Bronchial epithelial cell (primary cell): ENCODE data around the gene RAD51B. TPM values are rescaled to one million over a fixed set of nuclear protein-coding genes. Genes with fewer than 3 reads are reported as not detected.

Experiments
- DNase-seq: peaks from one replicate; pipeline ENCODE4 v3.0.0-alpha.2; 2010; ENCODE audit warnings: low read depth
- FAIRE-seq: peaks from 2 replicates; lab custom pipeline; 2011; peaks lifted over from hg19 to GRCh38; lab: Jason Lieb, UNC
- H3K27me3 ChIP-seq: 2 replicates; pipeline ENCODE4 v1.5.1; 2011; ENCODE audit warnings: low read length; ENCODE audit not compliant: control insufficient read depth, insufficient read depth
- H3K36me3 ChIP-seq: 2 replicates; pipeline ENCODE4 v1.5.1; 2011; ENCODE audit warnings: low read length; ENCODE audit not compliant: control insufficient read depth, insufficient read depth
- H3K4me3 ChIP-seq: 2 replicates; pipeline ENCODE4 v1.5.1; 2011; ENCODE audit warnings: mild to moderate bottlenecking, low read depth, low read length, control low read depth
- total RNA-seq: library from RNA; depleted of rRNA; stranded (reverse); fragments of >200 nt; gene quantifications from 2 replicates; pipeline ENCODE4 v1.2.1, GENCODE V29; 2014
- TF ChIP-seq, protein P1 (sequence below): IDR thresholded peaks from 2 replicates; pipeline ENCODE4 v1.5.1; 2011; ENCODE audit warnings: mild to moderate bottlenecking, moderate library complexity, low read length, control low read depth, inconsistent platforms; ENCODE audit not compliant: insufficient read depth, severe bottlenecking

RAD51B gene
- total RNA-seq, 1 donor from 2014 or later, result 12.1 TPM

DNA sequence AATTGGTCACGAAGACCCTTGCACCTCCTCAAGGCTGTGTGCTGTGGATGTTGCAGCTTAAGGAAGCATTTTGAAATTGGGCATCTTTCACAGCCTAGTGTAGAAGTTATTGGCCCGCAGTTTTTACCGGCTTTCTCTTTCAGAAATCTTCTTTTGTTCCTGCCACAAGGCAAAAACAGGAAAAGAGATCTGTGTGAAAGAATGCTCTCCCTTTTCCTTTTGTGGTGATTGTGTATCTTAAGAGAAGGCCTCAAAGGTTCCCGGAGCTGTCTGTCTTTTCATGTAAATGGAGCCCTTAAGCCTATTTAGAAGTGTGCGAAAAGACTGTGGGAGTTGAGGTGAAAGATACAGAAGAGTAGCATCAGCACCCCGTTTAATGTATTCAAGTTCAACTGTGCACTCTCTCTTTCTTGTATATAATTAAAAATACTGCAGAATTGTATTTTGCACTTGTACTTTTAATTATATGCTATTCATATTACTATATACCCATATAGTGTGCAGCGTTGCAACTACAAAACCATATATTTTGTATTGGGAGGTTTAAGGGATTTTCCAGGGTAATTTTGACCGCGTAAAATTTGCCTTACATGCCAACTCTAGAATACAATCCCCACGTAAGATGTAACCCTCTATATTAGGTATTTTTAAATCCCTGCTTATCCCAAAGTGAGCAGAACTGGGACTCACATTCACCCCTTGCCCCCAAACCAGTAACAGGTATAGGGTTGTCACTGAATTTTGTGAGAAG lies 441.7 kb downstream of the RAD51B start:
- TF ChIP-seq, protein P1, sequence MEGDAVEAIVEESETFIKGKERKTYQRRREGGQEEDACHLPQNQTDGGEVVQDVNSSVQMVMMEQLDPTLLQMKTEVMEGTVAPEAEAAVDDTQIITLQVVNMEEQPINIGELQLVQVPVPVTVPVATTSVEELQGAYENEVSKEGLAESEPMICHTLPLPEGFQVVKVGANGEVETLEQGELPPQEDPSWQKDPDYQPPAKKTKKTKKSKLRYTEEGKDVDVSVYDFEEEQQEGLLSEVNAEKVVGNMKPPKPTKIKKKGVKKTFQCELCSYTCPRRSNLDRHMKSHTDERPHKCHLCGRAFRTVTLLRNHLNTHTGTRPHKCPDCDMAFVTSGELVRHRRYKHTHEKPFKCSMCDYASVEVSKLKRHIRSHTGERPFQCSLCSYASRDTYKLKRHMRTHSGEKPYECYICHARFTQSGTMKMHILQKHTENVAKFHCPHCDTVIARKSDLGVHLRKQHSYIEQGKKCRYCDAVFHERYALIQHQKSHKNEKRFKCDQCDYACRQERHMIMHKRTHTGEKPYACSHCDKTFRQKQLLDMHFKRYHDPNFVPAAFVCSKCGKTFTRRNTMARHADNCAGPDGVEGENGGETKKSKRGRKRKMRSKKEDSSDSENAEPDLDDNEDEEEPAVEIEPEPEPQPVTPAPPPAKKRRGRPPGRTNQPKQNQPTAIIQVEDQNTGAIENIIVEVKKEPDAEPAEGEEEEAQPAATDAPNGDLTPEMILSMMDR, result no peak
- Histone ChIP-seq H3K4me3 (no peak overlapping the region), H3K36me3 (no peaks in the 10 kb centered on the region), H3K27me3 (no peaks in the 10 kb centered on the region)
- FAIRE-seq, result no peak
- DNase-seq, result no peak

DNA sequence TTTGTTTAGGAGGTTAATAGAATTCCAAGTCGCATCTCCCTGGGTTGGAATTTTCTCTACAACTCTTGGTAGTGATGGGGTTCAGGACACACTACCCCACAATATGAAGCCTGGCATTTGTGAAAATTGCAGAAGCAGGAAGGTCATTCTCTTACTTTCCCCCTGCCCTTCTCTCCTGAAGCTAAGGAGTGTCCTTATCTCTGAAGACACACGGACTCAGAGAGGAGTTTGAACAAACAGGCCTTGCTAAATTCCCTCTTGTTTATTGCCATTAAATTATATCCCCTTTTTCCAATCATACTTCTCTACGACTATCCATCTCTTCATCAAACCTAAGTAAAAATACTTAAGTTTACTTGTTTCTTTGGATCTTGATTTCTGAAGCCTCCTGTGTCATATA lies 443.0 kb downstream of the RAD51B start:
- TF ChIP-seq, protein P1, result no peak
- FAIRE-seq, result no peak
- H3K36me3 ChIP-seq, result no peaks in the 10 kb centered on the region

DNA sequence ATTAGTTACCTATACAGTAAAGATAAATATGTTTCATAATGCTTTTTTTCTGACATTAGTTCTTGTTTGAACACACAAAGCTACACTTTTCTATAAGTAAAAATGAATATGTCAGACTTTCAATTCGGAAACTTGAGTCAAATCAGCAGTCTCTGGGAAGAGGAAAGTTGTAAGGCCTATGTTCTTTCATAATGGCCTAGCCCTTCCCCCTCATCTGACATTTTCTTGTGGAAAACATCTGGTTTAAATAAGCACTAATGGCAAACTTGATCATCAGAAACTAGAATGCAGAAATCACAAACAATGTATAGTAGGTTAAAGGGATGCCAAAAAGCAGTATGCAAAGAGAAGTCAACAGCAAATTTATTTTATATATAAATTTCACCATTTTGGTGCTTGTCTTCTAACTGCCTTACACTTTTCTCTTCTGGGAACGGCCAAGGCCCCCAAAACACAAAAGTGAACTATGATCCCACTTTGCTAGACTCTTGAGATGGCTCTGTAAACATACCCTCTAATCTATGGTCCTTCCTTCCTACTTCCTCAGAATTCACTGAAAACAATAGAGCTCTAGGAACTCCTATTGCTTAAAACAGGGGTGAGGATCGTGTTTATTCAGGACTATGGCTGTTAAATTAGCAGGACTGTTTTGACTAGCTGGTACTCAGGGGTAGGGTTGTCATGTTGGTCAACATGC lies 444.1 kb downstream of the RAD51B start:
- TF ChIP-seq, protein P1, result no peak
- H3K27me3 ChIP-seq, result no peaks in the 10 kb centered on the region
- DNase-seq (no peak), FAIRE-seq (no peak)
- H3K36me3 ChIP-seq, result no peaks in the 10 kb centered on the region
- no peak overlapping the region for H3K4me3 ChIP-seq

More for the DNA sequence above, 443.0 kb downstream of the RAD51B start:
- Histone ChIP-seq H3K4me3 (no peak overlapping the region), H3K27me3 (no peaks in the 10 kb centered on the region)
- DNase-seq, result no peak

DNA sequence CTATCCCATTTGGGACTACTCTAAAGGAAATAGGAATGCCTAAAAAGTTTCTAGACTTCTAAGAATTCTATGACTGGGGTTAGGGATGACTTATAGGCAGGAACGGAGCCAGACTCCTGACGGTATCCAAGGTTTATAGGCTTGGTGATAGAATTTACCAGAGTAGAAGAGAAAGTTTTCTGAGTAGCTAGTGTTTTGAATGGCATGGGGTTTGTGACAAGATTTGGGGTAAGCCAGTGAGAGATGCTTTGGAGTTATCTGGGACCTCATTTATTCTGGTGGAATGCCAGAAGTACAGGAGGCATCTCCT lies 444.6 kb downstream of the RAD51B start:
- Histone ChIP-seq H3K36me3 (no peaks in the 10 kb centered on the region), H3K27me3 (no peaks in the 10 kb centered on the region), H3K4me3 (no peak overlapping the region)
- no peak for DNase-seq
- TF ChIP-seq, protein P1, result no peak
- FAIRE-seq, result no peak

DNA sequence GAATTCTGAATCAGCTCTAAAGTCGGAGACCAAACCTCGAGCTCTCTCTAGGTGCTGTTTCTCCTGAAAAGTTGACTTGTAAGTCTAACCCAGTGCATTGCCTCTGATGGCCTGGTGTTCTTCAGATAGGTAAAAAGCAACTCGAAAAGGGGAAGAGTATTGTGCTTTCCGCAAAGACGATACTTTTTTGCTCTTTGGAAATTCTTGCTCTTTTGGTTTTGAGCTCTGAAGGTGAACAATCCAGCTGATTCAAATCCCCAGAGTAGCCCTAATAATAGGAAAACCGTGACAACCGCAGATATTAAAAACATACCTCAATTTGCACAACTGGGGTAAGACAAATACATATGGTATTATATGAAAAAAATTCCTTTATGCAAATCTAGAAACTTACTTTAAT lies 447.4 kb downstream of the RAD51B start:
- Histone ChIP-seq H3K27me3 (no peaks in the 10 kb centered on the region), H3K36me3 (no peaks in the 10 kb centered on the region), H3K4me3 (no peak overlapping the region)
- FAIRE-seq, result no peak
- no peak for DNase-seq
- TF ChIP-seq, protein P1, result no peak

DNA sequence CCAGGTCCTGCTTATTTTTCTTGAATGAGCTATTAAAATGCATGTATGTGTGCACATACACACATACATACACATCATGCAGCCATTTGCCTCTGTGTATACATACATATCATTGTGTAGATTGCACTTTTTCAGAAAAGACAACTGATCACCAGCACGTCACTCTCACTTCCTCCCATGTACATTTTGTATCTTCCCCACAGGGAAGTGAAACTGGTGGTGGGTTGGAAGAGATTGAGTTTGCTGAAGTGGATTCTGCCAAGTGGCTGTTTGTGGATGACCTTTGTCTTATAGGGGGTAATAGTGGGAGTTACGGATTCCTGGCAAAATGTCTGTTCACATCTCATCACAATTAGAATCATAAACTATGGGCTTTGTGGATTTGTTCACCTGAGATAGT lies 448.6 kb downstream of the RAD51B start:
- no peaks in the 10 kb centered on the region for H3K36me3 ChIP-seq
- DNase-seq, result no peak
- no peak overlapping the region for H3K4me3 ChIP-seq
- no peaks in the 10 kb centered on the region for H3K27me3 ChIP-seq
- FAIRE-seq, result no peak
- TF ChIP-seq, protein P1, result no peak
